HG02623 (cell line): ENCODE measurements around the gene ERVV-1.
"Not testable (repeated sequence)": the region's sequence is repeated elsewhere in the genome, so short reads cannot be mapped to it uniquely, and the experiment has no call there.

ENCODE experiments used
- ATAC-seq: cut with Tn5 transposase; IDR thresholded peaks from one replicate; pipeline ENCODE4 v1.9.1; 2021; ENCODE audit warnings: moderate library complexity; ENCODE audit not compliant: unreplicated experiment

The ERVV-1 gene

GRCh38 chr19:53013621-53014020 is at the start of gene ERVV-1:
TSS of gene ERVV-1 (plus strand) at chr19:53013921. CDS start at chr19:53014091, 170 bp downstream.
- ATAC-seq: no peak

GRCh38 chr19:52967772-52968171 is 45.9 kb upstream of the ERVV-1 start:
- no peak for ATAC-seq

- ATAC-seq: no peak
These were observed 32.4 kb upstream of the ERVV-1 start for GRCh38 chr19:52981329-52981728.

DNA sequence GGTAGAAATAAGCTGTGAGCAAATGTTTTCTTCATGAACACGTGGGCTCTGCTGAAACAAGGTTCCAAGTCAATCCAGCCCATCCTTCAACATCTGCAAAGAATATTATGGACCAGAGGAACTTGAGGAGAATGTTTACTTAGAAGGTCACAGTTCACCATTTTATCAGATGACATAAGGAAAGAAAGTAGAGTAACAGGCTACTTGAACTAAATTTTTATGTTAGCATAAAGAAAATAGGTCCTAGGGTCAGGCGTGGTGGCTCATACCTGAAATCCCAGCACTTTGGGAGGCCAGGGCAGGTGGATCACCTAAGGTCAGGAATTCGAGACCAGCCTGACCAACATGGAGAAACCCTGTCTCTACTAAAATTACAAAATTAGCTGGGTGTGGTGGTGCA is 30.6 kb upstream of the ERVV-1 start:
- not testable (repeated sequence) for ATAC-seq

GRCh38 chr19:52987221-52987620 is 26.5 kb upstream of the ERVV-1 start:
- no peak for ATAC-seq

- no peak for ATAC-seq
These were observed 25.2 kb upstream of the ERVV-1 start for GRCh38 chr19:52988506-52988905.

GRCh38 chr19:52990759-52991418 is 22.8 kb upstream of the ERVV-1 start:
- ATAC-seq: no peak

DNA sequence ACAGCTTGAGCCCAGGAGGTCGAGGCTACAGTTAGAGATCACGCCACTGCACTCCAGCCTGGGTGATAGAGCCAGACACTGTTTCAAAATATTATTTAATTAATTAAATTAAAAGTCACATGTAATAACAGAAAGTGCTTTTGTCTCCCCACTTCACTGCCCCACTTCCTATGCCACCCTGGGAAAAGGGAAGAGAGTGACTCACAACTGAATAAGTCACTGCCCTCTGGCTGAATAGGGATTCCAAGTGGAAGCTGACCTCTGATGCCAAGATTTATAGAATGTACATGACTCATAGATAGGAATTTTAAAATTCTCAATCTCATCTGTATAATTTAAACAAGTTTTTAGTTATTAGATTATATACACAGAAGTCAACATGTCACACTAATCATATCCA is 22.2 kb upstream of the ERVV-1 start:
- no peak for ATAC-seq

DNA sequence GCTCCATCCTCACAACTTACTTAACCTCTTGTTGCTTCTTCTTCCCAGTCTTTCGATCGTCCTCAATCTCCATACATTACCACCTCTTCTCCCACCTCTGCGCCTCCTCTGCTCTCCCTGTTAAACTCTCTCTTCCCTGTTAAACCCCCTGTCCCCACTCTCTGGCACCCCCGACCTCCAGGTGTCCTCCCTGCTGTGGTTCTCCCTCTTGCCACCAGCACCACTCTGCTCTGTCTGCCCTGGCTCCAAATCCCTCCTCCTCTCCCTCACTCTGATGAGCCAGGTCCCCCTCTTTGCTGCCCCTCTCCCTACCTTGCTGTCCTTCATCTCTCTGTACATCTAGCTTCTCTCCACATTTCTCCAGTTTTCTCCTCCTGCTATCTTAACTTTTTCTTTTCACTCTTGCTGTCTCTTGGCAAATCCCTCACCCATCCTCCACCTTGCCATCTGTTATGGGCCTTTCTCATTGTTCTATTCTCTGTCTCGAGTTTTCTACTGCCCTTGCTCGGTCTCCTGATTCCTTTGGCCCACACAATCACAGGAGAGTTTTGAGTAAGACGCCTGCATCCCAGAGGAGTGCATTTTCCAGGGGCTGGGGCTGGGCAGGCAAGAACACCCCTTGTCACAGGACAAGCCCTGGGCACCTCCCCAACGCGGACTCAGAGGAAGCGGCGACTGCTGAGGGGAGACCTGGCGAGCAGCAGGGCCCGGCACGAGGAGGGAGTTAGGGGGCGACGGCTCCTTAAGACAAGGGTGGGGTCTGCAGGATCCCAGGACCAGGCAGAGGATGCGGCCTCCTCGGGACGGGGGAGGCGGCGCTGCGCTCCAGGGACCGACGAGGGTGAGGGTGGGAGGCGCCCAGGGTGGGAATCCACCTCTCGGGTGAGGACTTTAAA is 21.4 kb upstream of the ERVV-1 start:
- ATAC-seq: no peak

DNA sequence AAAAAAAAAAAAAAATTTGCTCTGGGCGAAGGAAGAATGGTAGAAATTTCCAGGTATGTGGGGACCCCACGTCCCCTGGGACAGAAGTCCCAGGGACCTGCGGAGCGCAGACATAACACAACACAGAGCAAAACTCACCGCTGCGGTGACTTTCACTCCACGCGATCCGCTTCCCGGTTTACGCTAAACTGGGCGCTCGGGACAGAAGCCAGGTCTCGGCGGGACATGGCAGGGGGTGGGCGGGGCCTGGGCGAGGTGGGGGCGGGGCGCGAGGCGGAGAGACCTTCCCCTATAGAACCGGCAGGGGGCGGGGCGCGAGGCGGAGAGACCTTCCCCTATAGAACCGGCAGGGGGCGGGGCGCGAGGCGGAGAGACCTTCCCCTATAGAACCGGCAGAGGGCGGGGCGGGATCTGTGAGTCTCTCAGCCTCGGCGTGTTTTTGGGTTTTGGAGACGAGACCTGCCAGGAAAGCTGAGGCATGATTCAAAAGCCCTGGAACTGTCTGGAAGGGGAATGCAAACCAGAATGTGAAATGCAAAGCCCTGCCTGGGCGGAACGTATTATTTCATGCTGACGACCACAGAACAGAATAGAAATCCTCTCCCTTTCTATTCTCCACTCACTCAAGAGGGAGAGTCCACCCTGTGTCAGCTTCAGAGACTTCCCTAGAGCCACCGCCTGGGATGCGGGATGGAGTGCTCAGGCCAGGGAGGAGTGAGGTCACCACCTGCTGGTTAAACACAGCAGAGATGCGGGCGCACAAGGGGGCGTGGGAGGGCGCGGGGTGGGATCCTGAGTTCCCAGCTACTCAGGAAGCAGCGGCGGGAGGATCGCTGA is 20.2 kb upstream of the ERVV-1 start:
- no peak for ATAC-seq

GRCh38 chr19:52995711-52996110 is 18.0 kb upstream of the ERVV-1 start:
- no peak for ATAC-seq

DNA sequence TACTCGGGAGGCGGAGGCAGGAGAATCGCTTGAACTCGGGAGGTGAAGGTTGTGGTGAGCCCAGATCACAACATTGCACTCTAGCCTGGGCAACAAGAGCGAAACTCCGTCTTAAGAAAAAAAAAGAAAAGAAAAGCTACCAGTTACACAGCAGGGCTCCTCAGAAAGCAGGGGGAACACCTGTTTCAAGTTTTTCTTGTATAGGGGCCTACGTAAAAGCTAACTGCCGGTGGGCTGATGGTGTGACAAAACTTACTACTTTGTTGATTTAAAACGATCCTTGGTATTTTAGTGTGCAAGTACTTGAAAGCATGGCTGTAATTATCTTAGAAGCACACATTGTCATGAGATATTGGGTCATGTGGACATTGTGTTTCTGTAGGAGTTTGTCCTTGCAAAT is 15.7 kb upstream of the ERVV-1 start:
- no peak for ATAC-seq

DNA sequence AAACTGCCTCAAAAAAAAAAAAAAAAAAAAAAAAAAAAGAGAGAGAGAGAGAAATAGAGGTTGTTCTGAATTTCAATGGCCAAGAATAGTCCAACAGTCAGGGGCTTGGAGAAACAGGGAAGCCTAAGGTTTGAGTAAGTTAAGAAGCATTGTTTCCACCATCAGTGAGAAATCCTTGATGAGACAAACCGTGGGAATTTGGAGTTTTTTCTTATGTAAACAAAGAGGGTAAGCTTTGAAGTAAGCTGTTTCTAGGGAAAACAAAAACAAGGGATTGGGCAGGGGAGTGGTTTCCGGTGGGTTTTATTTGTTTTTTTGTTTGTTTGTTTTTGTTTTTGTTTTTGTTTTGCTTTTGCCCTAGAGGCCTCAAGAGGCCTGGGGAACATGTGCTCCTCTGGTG is 11.2 kb upstream of the ERVV-1 start:
- no peak for ATAC-seq

- no peak for ATAC-seq
These were observed 9.5 kb upstream of the ERVV-1 start for GRCh38 chr19:53004242-53004641.

DNA sequence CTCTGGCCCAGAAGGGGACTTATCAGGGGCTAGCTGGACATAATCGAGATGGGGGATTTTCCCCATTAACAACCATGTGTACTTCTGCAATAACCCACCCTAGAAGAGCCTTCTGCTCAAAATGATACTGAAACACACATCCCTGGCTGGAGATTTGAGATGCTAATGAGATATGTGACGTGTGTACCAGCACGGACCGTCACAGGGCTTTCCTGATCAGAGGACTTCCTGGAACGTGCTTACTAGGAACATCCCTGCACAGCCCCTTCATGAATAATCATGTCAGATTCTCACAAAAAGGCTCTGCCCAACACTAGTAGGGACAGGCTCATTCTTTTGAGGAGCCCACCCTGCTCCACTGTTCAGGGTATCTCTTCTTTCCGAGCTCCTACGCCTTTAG is 6.5 kb upstream of the ERVV-1 start:
- ATAC-seq: no peak

DNA sequence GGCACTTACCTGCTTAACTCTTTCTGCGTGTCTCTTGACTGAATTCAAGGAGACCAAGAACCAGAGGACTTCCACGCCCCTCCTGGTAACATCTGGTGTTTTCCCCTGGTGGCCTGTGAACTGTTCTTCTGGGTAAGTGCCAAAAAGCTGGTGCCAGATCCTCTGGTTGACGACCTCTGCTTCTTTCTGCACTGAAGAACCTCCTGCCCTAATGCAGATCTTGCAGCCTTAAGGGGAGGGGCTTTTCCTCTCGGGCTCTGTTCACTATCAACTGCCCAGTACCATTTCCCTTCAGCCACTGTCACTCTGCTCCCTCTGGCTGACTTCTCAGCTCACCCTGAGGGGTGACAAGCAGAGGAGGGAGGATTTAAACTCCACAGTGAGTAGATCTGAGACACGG is 6.1 kb upstream of the ERVV-1 start:
- no peak for ATAC-seq

- no peak for ATAC-seq
These were observed 5.5 kb upstream of the ERVV-1 start for GRCh38 chr19:53008061-53008778.

GRCh38 chr19:53010494-53010893 is 3.2 kb upstream of the ERVV-1 start:
- ATAC-seq: no peak

GRCh38 chr19:53012006-53012405 is 1.7 kb upstream of the ERVV-1 start:
- no peak for ATAC-seq

DNA sequence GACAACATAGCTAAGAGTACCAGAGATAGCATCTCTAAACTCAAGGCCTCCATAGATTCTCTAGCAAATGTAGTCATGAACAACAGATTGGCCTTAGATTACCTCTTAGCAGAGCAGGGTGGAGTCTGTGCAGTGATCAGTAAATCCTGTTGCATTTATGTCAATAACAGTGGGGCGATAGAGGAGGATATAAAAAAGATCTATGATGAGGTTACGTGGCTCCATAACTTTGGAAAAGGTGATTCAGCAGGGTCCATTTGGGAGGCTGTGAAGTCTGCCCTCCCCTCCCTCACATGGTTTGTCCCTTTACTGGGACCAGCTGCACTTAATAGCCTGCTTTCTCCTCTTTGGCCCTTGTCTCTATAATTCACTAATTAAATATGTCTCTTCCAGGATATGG is 1.4 kb downstream of the ERVV-1 start:
- ATAC-seq: no peak

DNA sequence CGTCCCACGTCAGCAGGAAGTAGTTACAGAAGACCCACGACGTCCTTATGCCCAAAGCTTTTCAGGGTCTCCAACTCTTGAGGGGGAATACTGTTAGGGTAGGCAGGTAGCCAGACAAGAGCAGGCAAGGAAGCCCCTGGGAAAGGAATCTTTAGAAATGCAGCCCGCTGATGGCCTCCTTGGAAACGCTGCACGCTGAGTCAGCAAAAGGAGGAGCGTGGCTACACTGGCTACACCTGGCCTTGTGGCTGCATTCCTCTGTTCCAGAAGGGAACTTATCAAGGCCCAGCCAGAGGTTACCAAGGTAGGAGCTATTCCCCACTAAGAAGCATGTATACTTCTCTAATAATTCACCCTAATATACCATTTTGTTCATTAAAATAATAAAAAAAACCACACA is 2.0 kb downstream of the ERVV-1 start:
- no peak for ATAC-seq
